ENCODE results near the gene SLX4IP. TPM values are rescaled to one million over a fixed set of nuclear protein-coding genes. Genes with fewer than 3 reads are reported as not detected.

Gene SLX4IP
- total and polyA plus RNA-seq, 2 of the 13 experiments (the other 11 are each of a cell fraction or from before 2014, with no cell fraction given) = 3.6 to 7.3 TPM

- TF ChIP-seq MAZ (IDR thresholded peaks at IDR 0.05; ENCODE audit: borderline replicate concordance, low read depth, low read length) (no peak), MAZ (CRISPR knock-in tag; IDR thresholded peaks at IDR 0.05; ENCODE audit: low read depth) (0 out of 2 replicates have a peak, but pooled peaks have one; percentile 40), ZNF468 (CRISPR knock-in tag; IDR thresholded peaks at IDR 0.05) (no peak), KDM6A (CRISPR knock-in tag; IDR thresholded peaks at IDR 0.05; ENCODE audit: low read depth) (peak; percentile 96; the same call in 1 of the 2 replicates), U2AF2 (IDR thresholded peaks at IDR 0.05; ENCODE audit: low read depth, low read length) (no peak), KLF12 (CRISPR knock-in tag; IDR thresholded peaks at IDR 0.05; ENCODE audit: borderline replicate concordance) (no peak), SMC3 (IDR thresholded peaks at IDR 0.05; ENCODE audit: low read length) (peak; percentile 34; the same call in 1 of the 2 replicates), CCDC6 (CRISPR knock-in tag; IDR thresholded peaks at IDR 0.05) (no peak), PTBP1 (IDR thresholded peaks at IDR 0.05; ENCODE audit: low read depth, low read length, poor library complexity, severe bottlenecking) (no peak), ATF4 (CRISPR knock-in tag; IDR thresholded peaks at IDR 0.05) (peak in 1 of 2 experiments; percentile 81; a peak in 2 of 4 replicates), ERF (CRISPR knock-in tag; IDR thresholded peaks at IDR 0.05) (peak; percentile 94), MAFF (IDR thresholded peaks at IDR 0.05; ENCODE audit: low read depth, low read length) (peak; percentile 35; the same call in 1 of the 2 replicates), MLX (CRISPR knock-in tag; IDR thresholded peaks at IDR 0.05) (peak; percentile 89), SATB2 (CRISPR knock-in tag; IDR thresholded peaks at IDR 0.05) (no peak), ZNF20 (CRISPR knock-in tag; IDR thresholded peaks at IDR 0.05) (no peak), HNRNPH1 (optimal IDR thresholded peaks at IDR 0.05; ENCODE audit: low read depth, low read length) (no peak), ZBTB26 (CRISPR knock-in tag; IDR thresholded peaks at IDR 0.05; ENCODE audit: borderline replicate concordance) (0 out of 2 replicates have a peak, but pooled peaks have one; percentile 56), ZNF710 (CRISPR knock-in tag; IDR thresholded peaks at IDR 0.05; ENCODE audit: borderline replicate concordance) (peak; percentile 96), XRCC5 (optimal IDR thresholded peaks at IDR 0.05; ENCODE audit: low read length) (peak; percentile 33)
- TF ChIP-seq, protein P1, sequence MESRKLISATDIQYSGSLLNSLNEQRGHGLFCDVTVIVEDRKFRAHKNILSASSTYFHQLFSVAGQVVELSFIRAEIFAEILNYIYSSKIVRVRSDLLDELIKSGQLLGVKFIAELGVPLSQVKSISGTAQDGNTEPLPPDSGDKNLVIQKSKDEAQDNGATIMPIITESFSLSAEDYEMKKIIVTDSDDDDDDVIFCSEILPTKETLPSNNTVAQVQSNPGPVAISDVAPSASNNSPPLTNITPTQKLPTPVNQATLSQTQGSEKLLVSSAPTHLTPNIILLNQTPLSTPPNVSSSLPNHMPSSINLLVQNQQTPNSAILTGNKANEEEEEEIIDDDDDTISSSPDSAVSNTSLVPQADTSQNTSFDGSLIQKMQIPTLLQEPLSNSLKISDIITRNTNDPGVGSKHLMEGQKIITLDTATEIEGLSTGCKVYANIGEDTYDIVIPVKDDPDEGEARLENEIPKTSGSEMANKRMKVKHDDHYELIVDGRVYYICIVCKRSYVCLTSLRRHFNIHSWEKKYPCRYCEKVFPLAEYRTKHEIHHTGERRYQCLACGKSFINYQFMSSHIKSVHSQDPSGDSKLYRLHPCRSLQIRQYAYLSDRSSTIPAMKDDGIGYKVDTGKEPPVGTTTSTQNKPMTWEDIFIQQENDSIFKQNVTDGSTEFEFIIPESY (CRISPR knock-in tag; IDR thresholded peaks at IDR 0.05) = peak; percentile 41; the same call in 1 of the 2 replicates
- TF ChIP-seq, protein P2, sequence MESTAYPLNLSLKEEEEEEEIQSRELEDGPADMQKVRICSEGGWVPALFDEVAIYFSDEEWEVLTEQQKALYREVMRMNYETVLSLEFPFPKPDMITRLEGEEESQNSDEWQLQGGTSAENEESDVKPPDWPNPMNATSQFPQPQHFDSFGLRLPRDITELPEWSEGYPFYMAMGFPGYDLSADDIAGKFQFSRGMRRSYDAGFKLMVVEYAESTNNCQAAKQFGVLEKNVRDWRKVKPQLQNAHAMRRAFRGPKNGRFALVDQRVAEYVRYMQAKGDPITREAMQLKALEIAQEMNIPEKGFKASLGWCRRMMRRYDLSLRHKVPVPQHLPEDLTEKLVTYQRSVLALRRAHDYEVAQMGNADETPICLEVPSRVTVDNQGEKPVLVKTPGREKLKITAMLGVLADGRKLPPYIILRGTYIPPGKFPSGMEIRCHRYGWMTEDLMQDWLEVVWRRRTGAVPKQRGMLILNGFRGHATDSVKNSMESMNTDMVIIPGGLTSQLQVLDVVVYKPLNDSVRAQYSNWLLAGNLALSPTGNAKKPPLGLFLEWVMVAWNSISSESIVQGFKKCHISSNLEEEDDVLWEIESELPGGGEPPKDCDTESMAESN (CRISPR knock-in tag; conservative IDR thresholded peaks at IDR 0.05) = peak; percentile 48; the same call in 1 of the 2 replicates
These were observed 130.3 kb downstream of the SLX4IP start (continued) for GRCh38 chr20:10565191-10565921.
